Measurements from ENCODE around the gene LPP. TPM values are rescaled to one million over a fixed set of nuclear protein-coding genes. Genes with fewer than 3 reads are reported as not detected.

Gene LPP
- total RNA-seq, 1 donor = 77.4 TPM

DNA sequence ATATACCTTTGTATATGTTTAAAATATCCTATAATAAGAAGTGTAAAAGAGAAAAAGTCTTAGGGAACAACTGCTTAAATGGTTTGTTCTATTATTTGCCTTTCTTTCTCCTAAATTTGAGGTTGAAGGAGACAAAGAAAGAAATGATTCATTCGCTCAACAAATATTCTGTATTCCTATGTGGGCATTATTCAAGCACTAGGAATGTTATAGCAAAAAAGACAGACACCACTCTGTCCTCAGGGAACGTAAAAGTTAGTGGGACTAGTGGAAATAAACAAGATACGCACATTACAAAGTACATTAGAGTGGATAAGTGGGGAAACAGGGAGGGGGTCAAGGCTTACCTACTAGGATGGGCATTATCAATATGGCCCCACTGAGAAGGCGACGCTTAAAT is 332.2 kb downstream of the LPP start:
- H3K27ac ChIP-seq (ENCODE audit: low read depth, low read length) = peak overlapping the region; percentile 25
- H2AFZ ChIP-seq (ENCODE audit: low read length) = no peak overlapping the region
- H3K36me3 ChIP-seq (ENCODE audit: insufficient read depth, low read length) = peaks cover 4% of the 10 kb centered on the region
- no peaks in the 10 kb centered on the region for H3K27me3 ChIP-seq (ENCODE audit: insufficient read depth, low read length)
- TF ChIP-seq, protein P1, sequence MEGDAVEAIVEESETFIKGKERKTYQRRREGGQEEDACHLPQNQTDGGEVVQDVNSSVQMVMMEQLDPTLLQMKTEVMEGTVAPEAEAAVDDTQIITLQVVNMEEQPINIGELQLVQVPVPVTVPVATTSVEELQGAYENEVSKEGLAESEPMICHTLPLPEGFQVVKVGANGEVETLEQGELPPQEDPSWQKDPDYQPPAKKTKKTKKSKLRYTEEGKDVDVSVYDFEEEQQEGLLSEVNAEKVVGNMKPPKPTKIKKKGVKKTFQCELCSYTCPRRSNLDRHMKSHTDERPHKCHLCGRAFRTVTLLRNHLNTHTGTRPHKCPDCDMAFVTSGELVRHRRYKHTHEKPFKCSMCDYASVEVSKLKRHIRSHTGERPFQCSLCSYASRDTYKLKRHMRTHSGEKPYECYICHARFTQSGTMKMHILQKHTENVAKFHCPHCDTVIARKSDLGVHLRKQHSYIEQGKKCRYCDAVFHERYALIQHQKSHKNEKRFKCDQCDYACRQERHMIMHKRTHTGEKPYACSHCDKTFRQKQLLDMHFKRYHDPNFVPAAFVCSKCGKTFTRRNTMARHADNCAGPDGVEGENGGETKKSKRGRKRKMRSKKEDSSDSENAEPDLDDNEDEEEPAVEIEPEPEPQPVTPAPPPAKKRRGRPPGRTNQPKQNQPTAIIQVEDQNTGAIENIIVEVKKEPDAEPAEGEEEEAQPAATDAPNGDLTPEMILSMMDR (IDR thresholded peaks at IDR 0.05; ENCODE audit: extremely low read depth, low read depth, low read length) = no peak
- no peaks in the 10 kb centered on the region for H4K20me1 ChIP-seq (ENCODE audit: insufficient read depth, low read length)
- DNase-seq (ENCODE audit: insufficient read length, low spot score, missing footprints) = peak; percentile 84
- H3K4me3 ChIP-seq (ENCODE audit: insufficient read depth, low read length) = no peak overlapping the region
- H3K79me2 ChIP-seq (ENCODE audit: insufficient read depth, low read length) = peaks cover 23% of the 10 kb centered on the region
- H3K4me1 ChIP-seq (ENCODE audit: insufficient read depth, low read length) = peaks cover 52% of the 10 kb centered on the region
- peak overlapping the region; percentile 27 for H3K4me2 ChIP-seq (ENCODE audit: insufficient read depth, low read length)
- H3K9me3 ChIP-seq (ENCODE audit: low read depth, low read length) = no peaks in the 10 kb centered on the region

DNA sequence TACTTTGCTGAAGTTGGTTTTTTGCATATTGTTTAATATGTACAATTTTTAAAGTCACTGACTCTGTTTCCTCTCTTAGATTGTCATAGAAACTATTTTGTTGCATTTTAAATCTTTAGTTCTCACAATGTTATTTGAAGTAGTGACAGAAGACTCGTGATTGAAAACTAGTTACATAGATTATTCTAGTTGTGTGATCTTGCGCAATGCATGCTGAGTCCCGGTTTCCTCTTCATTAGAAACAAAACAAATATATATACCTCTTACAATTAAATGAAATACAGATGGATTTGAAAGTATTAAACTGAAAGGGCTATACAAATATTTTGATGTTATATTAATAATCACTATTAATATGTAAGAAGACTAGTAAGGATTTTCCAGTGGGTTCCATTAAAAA is 333.0 kb downstream of the LPP start:
- H3K4me3 ChIP-seq (ENCODE audit: insufficient read depth, low read length) = no peak overlapping the region
- H3K79me2 ChIP-seq (ENCODE audit: insufficient read depth, low read length) = peaks cover 21% of the 10 kb centered on the region
- no peak overlapping the region for H3K4me2 ChIP-seq (ENCODE audit: insufficient read depth, low read length)
- H3K36me3 ChIP-seq (ENCODE audit: insufficient read depth, low read length) = peaks cover 4% of the 10 kb centered on the region
- H3K27me3 ChIP-seq (ENCODE audit: insufficient read depth, low read length) = no peaks in the 10 kb centered on the region
- no peaks in the 10 kb centered on the region for H3K9me3 ChIP-seq (ENCODE audit: low read depth, low read length)
- H3K4me1 ChIP-seq (ENCODE audit: insufficient read depth, low read length) = peaks cover 58% of the 10 kb centered on the region
- H2AFZ ChIP-seq (ENCODE audit: low read length) = no peak overlapping the region
- TF ChIP-seq, protein P1 (IDR thresholded peaks at IDR 0.05; ENCODE audit: extremely low read depth, low read depth, low read length) = no peak
- H3K27ac ChIP-seq (ENCODE audit: low read depth, low read length) = no peak overlapping the region
- DNase-seq (ENCODE audit: insufficient read length, low spot score, missing footprints) = no peak
- no peaks in the 10 kb centered on the region for H4K20me1 ChIP-seq (ENCODE audit: insufficient read depth, low read length)

DNA sequence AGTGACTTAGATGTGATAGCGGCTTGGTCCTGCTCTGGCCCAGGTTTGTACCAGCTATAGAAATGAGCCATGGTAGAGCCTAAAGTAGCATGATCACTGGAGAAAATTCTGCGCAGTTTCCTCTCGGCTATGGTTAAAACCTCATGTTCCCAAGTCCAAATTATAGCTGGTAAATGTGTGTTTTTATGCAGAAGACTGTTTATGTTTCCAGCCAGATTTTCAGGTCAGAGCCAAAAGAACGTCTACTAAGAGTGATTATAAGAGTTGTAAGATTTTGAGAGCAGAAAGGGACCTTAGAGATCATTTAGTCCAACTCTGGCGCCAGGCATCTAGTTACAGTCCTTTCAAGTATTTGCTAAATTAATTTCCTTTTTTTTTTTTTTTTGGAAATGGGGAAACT is 333.7 kb downstream of the LPP start:
- Histone ChIP-seq H3K79me2 (ENCODE audit: insufficient read depth, low read length) (peaks cover 20% of the 10 kb centered on the region), H3K9me3 (ENCODE audit: low read depth, low read length) (no peaks in the 10 kb centered on the region), H4K20me1 (ENCODE audit: insufficient read depth, low read length) (no peaks in the 10 kb centered on the region), H2AFZ (ENCODE audit: low read length) (no peak overlapping the region), H3K36me3 (ENCODE audit: insufficient read depth, low read length) (peaks cover 4% of the 10 kb centered on the region), H3K4me1 (ENCODE audit: insufficient read depth, low read length) (peaks cover 54% of the 10 kb centered on the region), H3K4me3 (ENCODE audit: insufficient read depth, low read length) (no peak overlapping the region), H3K4me2 (ENCODE audit: insufficient read depth, low read length) (no peak overlapping the region), H3K27ac (ENCODE audit: low read depth, low read length) (no peak overlapping the region), H3K27me3 (ENCODE audit: insufficient read depth, low read length) (no peaks in the 10 kb centered on the region)
- TF ChIP-seq, protein P1 (IDR thresholded peaks at IDR 0.05; ENCODE audit: extremely low read depth, low read depth, low read length) = no peak
- DNase-seq (ENCODE audit: insufficient read length, low spot score, missing footprints) = no peak

DNA sequence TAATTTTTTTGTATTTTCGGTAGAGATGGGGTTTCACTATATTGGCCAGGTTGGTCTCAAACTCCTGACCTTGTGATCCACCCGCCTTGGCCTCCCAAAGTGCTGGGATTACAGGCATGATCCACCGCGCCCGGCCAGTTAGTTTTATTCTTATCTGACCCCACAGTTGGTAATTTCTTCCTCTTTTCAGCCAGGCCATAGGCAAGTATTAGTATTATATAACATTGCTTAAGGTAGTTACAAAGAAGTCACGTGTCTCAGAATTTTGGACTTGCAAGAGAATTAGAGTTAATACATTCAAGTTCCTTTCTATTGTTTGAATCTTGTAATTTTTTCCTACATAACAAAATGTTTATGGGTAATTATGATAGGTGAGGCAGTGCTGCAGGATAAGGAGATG is 334.8 kb downstream of the LPP start:
- Histone ChIP-seq H3K9me3 (ENCODE audit: low read depth, low read length) (no peaks in the 10 kb centered on the region), H3K27me3 (ENCODE audit: insufficient read depth, low read length) (no peaks in the 10 kb centered on the region), H2AFZ (ENCODE audit: low read length) (no peak overlapping the region), H3K79me2 (ENCODE audit: insufficient read depth, low read length) (peaks cover 19% of the 10 kb centered on the region), H4K20me1 (ENCODE audit: insufficient read depth, low read length) (no peaks in the 10 kb centered on the region), H3K36me3 (ENCODE audit: insufficient read depth, low read length) (peaks cover 4% of the 10 kb centered on the region), H3K4me2 (ENCODE audit: insufficient read depth, low read length) (no peak overlapping the region), H3K4me1 (ENCODE audit: insufficient read depth, low read length) (peaks cover 45% of the 10 kb centered on the region), H3K27ac (ENCODE audit: low read depth, low read length) (no peak overlapping the region), H3K4me3 (ENCODE audit: insufficient read depth, low read length) (no peak overlapping the region)
- TF ChIP-seq, protein P1 (IDR thresholded peaks at IDR 0.05; ENCODE audit: extremely low read depth, low read depth, low read length) = no peak
- DNase-seq (ENCODE audit: insufficient read length, low spot score, missing footprints) = no peak
